ENCODE data around the gene ACSF3. TPM values are rescaled to one million over a fixed set of nuclear protein-coding genes. Genes with fewer than 3 reads are reported as not detected.
"Not testable (repeated sequence)": the region's sequence is repeated elsewhere in the genome, so short reads cannot be mapped to it uniquely, and the experiment has no call there.

The ACSF3 gene
- polyA plus RNA-seq, 10 donors = 12.9 to 23.8 (median 14.8) TPM

- DNase-seq = no peak
Observed at GRCh38 chr16:89054261-89054661, 39.4 kb upstream of the ACSF3 start.

GRCh38 chr16:89054714-89055113, 38.9 kb upstream of the ACSF3 start:
- DNase-seq = no peak

GRCh38 chr16:89055313-89055712, 38.3 kb upstream of the ACSF3 start:
- no peak for DNase-seq

GRCh38 chr16:89055894-89056555, 37.6 kb upstream of the ACSF3 start:
- no peak for DNase-seq

- DNase-seq = no peak
Observed at GRCh38 chr16:89056592-89056991, 37.1 kb upstream of the ACSF3 start.

GRCh38 chr16:89057738-89058137, 35.9 kb upstream of the ACSF3 start:
- DNase-seq = no peak

- no peak for DNase-seq
Observed at GRCh38 chr16:89058812-89059211, 34.8 kb upstream of the ACSF3 start.

GRCh38 chr16:89060207-89060794, 33.4 kb upstream of the ACSF3 start:
- no peak for DNase-seq

GRCh38 chr16:89061086-89061485, 32.6 kb upstream of the ACSF3 start:
- no peak for DNase-seq

GRCh38 chr16:89061590-89062380, 31.9 kb upstream of the ACSF3 start:
- DNase-seq = no peak

- DNase-seq = no peak
Observed at GRCh38 chr16:89062389-89063345, 31.0 kb upstream of the ACSF3 start.

GRCh38 chr16:89063768-89064320, 29.8 kb upstream of the ACSF3 start:
- no peak for DNase-seq

- DNase-seq = no peak
Observed at GRCh38 chr16:89064606-89065457, 28.8 kb upstream of the ACSF3 start.

GRCh38 chr16:89065458-89065822, 28.2 kb upstream of the ACSF3 start:
- no peak for DNase-seq

GRCh38 chr16:89066721-89067120, 26.9 kb upstream of the ACSF3 start:
- no peak for DNase-seq

GRCh38 chr16:89067677-89068443, 25.8 kb upstream of the ACSF3 start:
- DNase-seq = no peak

GRCh38 chr16:89068814-89069616, 24.6 kb upstream of the ACSF3 start:
- DNase-seq = not testable (repeated sequence)

GRCh38 chr16:89069920-89070319, 23.7 kb upstream of the ACSF3 start:
- no peak for DNase-seq

GRCh38 chr16:89070590-89070989, 23.1 kb upstream of the ACSF3 start:
- no peak for DNase-seq

Measured in muscle of back (tissue), 11 donors.